ENCODE results near the gene DUSP3.

Gene DUSP3

DNA sequence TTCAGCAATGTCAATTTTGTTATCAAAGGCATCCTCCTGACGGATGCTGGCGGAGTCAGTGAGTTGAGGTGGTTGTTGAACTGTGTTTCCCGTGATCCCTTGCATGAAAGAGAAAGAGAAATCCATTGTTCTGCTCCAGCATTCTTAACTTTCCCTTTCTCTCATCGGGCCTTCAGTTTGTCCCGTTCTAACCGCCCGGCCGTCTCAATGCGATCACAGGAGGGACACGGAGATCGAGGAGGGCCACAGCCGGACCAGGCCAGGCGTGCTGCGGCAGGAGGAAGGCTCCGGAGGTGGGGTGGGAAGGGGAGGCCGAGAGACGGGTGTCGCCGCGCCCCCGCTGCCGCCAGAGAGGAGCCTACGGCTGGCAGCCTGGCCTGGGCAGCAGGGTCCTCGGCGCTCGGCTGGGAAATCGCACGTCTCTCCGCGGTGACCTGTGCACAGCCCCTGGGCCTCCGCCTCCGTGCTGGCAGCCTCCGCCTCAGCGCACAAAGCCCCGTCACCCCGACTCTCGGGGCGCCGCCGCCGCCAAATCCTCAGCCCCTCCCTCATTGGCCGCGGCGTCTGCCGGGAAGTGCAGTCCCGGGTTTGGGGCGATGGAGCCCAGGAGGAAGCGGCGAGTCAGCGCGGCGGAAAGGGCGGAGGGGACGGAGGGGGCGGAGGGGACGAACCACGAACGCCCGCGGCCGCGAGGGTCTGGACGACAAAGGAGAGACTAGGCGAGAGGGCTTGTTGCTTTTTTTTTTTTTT, 58.3 kb downstream of the DUSP3 start:
- Histone ChIP-seq H3K9me3 (ENCODE audit: control insufficient read depth, low read length) (no peaks in the 10 kb centered on the region), H3K4me1 (ENCODE audit: control insufficient read depth, insufficient read depth, low read length) (peaks cover 17% of the 10 kb centered on the region), H3K27ac (ENCODE audit: insufficient read depth, low read depth, low read length, poor library complexity, severe bottlenecking) (peak overlapping the region; percentile 89), H3K4me3 (ENCODE audit: insufficient read depth, low read depth, low read length) (peak overlapping the region; percentile 49), H3K27me3 (ENCODE audit: control insufficient read depth, insufficient read depth, low read length, poor library complexity, severe bottlenecking) (peaks cover 25% of the 10 kb centered on the region), H3K36me3 (ENCODE audit: control insufficient read depth, insufficient read depth, low read length) (no peaks in the 10 kb centered on the region)
- WGBS, 2 experiments: 3 to 4% methylated on average over 64 of the region's 64 CpGs

DNA sequence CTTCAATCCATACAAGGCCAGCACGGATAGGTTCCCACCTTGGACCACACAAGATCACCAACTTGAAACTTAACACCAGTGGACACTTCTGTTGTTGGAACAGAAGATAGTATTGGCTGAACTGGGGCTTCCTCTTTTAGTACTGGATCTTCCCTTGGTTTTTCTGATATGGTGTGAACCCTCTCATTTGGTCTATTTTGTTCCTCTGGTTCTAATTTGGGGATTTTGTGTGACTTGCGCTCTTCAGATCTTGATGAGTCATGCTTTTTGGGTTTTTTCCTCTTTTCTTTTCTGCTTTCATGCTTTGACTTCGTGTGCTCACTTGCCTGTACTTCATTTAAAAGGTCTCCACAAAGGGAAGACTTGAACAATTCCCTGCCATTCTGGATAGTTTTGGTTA, 59.2 kb downstream of the DUSP3 start:
- Histone ChIP-seq H3K4me1 (ENCODE audit: control insufficient read depth, insufficient read depth, low read length) (peaks cover 17% of the 10 kb centered on the region), H3K9me3 (ENCODE audit: control insufficient read depth, low read length) (no peaks in the 10 kb centered on the region), H3K36me3 (ENCODE audit: control insufficient read depth, insufficient read depth, low read length) (no peaks in the 10 kb centered on the region), H3K4me3 (ENCODE audit: insufficient read depth, low read depth, low read length) (no peak overlapping the region), H3K27ac (ENCODE audit: insufficient read depth, low read depth, low read length, poor library complexity, severe bottlenecking) (no peak overlapping the region), H3K27me3 (ENCODE audit: control insufficient read depth, insufficient read depth, low read length, poor library complexity, severe bottlenecking) (peaks cover 34% of the 10 kb centered on the region)
- WGBS, 2 experiments: 92 to 97% methylated on average over 3 of the region's 3 CpGs

DNA sequence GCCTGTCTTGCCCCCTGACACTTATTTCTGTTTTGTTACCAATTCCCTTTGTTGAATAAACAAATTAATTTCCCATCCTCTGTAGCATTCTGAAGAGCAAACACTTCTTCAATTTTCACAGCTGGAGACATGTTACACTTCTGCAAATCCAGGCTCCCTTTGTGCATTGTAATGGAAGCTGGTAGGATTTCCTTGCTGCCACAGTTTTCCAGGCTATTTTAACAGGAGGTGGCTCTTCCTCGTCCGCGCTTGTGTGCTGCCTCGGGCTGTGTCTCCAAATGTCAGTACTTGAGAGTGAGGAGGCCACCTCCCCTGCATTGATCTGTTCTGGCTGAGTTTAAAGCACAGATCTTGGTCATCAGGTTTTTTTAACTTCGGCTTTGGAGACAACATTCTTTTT, 60.2 kb downstream of the DUSP3 start:
- no peaks in the 10 kb centered on the region for H3K36me3 ChIP-seq (ENCODE audit: control insufficient read depth, insufficient read depth, low read length)
- H3K4me3 ChIP-seq (ENCODE audit: insufficient read depth, low read depth, low read length): no peak overlapping the region
- H3K27ac ChIP-seq (ENCODE audit: insufficient read depth, low read depth, low read length, poor library complexity, severe bottlenecking): no peak overlapping the region
- no peaks in the 10 kb centered on the region for H3K9me3 ChIP-seq (ENCODE audit: control insufficient read depth, low read length)
- 23% methylated on average over 5 of the region's 5 CpGs for WGBS, 2 experiments
- H3K4me1 ChIP-seq (ENCODE audit: control insufficient read depth, insufficient read depth, low read length): peaks cover 21% of the 10 kb centered on the region
- peaks cover 44% of the 10 kb centered on the region for H3K27me3 ChIP-seq (ENCODE audit: control insufficient read depth, insufficient read depth, low read length, poor library complexity, severe bottlenecking)

DNA sequence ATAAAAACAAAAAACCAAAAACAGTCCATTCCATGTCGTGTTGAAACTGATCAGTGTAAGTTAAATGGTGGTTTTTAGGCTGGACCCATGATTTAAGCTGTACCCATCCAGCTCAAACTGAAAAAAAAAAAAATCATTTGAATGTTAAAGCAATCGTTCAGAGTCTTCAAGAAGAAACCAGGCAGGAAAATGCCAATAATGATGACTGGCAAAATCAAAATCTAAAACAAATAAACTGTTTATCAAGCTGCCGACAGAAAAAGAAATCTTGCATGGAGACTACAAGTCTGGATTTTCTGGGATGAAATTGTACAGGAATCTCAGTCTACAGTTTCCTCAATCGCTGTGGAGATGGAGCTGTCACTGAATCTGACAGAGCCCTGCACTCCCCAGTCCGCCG, 60.9 kb downstream of the DUSP3 start:
- 82 to 85% methylated on average over 5 to 6 of the region's 6 CpGs for WGBS, 2 experiments
- Histone ChIP-seq H3K9me3 (ENCODE audit: control insufficient read depth, low read length) (no peaks in the 10 kb centered on the region), H3K36me3 (ENCODE audit: control insufficient read depth, insufficient read depth, low read length) (no peaks in the 10 kb centered on the region), H3K4me1 (ENCODE audit: control insufficient read depth, insufficient read depth, low read length) (peaks cover 21% of the 10 kb centered on the region), H3K4me3 (ENCODE audit: insufficient read depth, low read depth, low read length) (no peak overlapping the region), H3K27ac (ENCODE audit: insufficient read depth, low read depth, low read length, poor library complexity, severe bottlenecking) (no peak overlapping the region), H3K27me3 (ENCODE audit: control insufficient read depth, insufficient read depth, low read length, poor library complexity, severe bottlenecking) (peaks cover 51% of the 10 kb centered on the region)

All from ectodermal cell (in vitro differentiated cells).